ENCODE measurements around the gene JAKMIP1. TPM values are rescaled to one million over a fixed set of nuclear protein-coding genes. Genes with fewer than 3 reads are reported as not detected.
A peak's percentile ranks its signal among the peaks of the same experiment; 100 is the strongest.
"Not testable (repeated sequence)": the region's sequence is repeated elsewhere in the genome, so short reads cannot be mapped to it uniquely, and the experiment has no call there.

Gene JAKMIP1
- total RNA-seq, 1 donor from 2014 or later, result not detected

- ATAC-seq (no peak), DNase-seq (ENCODE audit: missing footprints) (no peak)
- intact Hi-C loops (cut with DNase I), result no loop called here
These were observed 183.3 kb downstream of the JAKMIP1 start for GRCh38 chr4:6017030-6017429.

GRCh38 chr4:6013564-6013963 lies 186.8 kb downstream of the JAKMIP1 start:
- intact Hi-C loops (cut with DNase I), result no loop called here
- ATAC-seq (no peak), DNase-seq (ENCODE audit: missing footprints) (no peak)

GRCh38 chr4:6012200-6012599 lies 188.1 kb downstream of the JAKMIP1 start:
- intact Hi-C loops (cut with DNase I), result no loop called here
- ATAC-seq (no peak), DNase-seq (ENCODE audit: missing footprints) (no peak)

GRCh38 chr4:6011686-6012085 lies 188.7 kb downstream of the JAKMIP1 start:
- ATAC-seq (no peak), DNase-seq (ENCODE audit: missing footprints) (no peak)
- intact Hi-C loops (cut with DNase I), result no loop called here

- DNase-seq (ENCODE audit: missing footprints) (no peak), ATAC-seq (no peak)
- intact Hi-C loops (cut with DNase I), result no loop called here
These were observed 189.1 kb downstream of the JAKMIP1 start for GRCh38 chr4:6011271-6011671.

GRCh38 chr4:6010789-6011188 lies 189.6 kb downstream of the JAKMIP1 start:
- no peak for ATAC-seq
- no peak for DNase-seq (ENCODE audit: missing footprints)
- intact Hi-C loops (cut with DNase I), result no loop called here

- intact Hi-C loops (cut with DNase I), result no loop called here
- ATAC-seq (no peak), DNase-seq (ENCODE audit: missing footprints) (no peak)
These were observed 190.9 kb downstream of the JAKMIP1 start for GRCh38 chr4:6009452-6009851.

GRCh38 chr4:6008766-6009385 lies 191.5 kb downstream of the JAKMIP1 start:
- ATAC-seq (no peak), DNase-seq (ENCODE audit: missing footprints) (no peak)
- intact Hi-C loops (cut with DNase I), result no loop called here

- no peak for ATAC-seq
- intact Hi-C loops (cut with DNase I), result no loop called here
- no peak for DNase-seq (ENCODE audit: missing footprints)
These were observed 192.2 kb downstream of the JAKMIP1 start for GRCh38 chr4:6008092-6008551.

- no peak for DNase-seq (ENCODE audit: missing footprints)
- intact Hi-C loops (cut with DNase I), result no loop called here
- no peak for ATAC-seq
These were observed 195.2 kb downstream of the JAKMIP1 start for GRCh38 chr4:6005175-6005574.

- not testable (repeated sequence) for DNase-seq (ENCODE audit: missing footprints); ATAC-seq
- intact Hi-C loops (cut with DNase I), result loop anchor here (5.0 kb wide), 1 partner anchor 324 kb away; no protein-coding TSS in a partner anchor
These were observed 196.9 kb downstream of the JAKMIP1 start for GRCh38 chr4:6003485-6003884.

- no peak for ATAC-seq
- intact Hi-C loops (cut with DNase I), result loop anchor here (5.0 kb wide), 1 partner anchor 324 kb away; no protein-coding TSS in a partner anchor
- no peak for DNase-seq (ENCODE audit: missing footprints)
These were observed 197.4 kb downstream of the JAKMIP1 start for GRCh38 chr4:6002926-6003325.

GRCh38 chr4:6002492-6002833 lies 197.9 kb downstream of the JAKMIP1 start:
- no peak for ATAC-seq
- DNase-seq (ENCODE audit: missing footprints), result no peak
- intact Hi-C loops (cut with DNase I), result loop anchor here (5.0 kb wide), 1 partner anchor 325 kb away; no protein-coding TSS in a partner anchor

- no peak for DNase-seq (ENCODE audit: missing footprints)
- intact Hi-C loops (cut with DNase I), result loop anchor here (5.0 kb wide), 1 partner anchor 325 kb away; no protein-coding TSS in a partner anchor
These were observed 198.5 kb downstream of the JAKMIP1 start for GRCh38 chr4:6001680-6002491.

GRCh38 chr4:5999830-6000365 lies 200.5 kb downstream of the JAKMIP1 start:
- ATAC-seq, result no peak
- DNase-seq (ENCODE audit: missing footprints), result no peak
- intact Hi-C loops (cut with DNase I), result loop anchor here (5.0 kb wide), 1 partner anchor 327 kb away; no protein-coding TSS in a partner anchor

More at GRCh38 chr4:6001680-6002491, 198.5 kb downstream of the JAKMIP1 start:
- ATAC-seq, result no peak

GRCh38 chr4:5999356-5999755 lies 201.0 kb downstream of the JAKMIP1 start:
- ATAC-seq (no peak), DNase-seq (ENCODE audit: missing footprints) (no peak)
- intact Hi-C loops (cut with DNase I), result no loop called here

- DNase-seq (ENCODE audit: missing footprints) (no peak), ATAC-seq (peak; percentile 63)
- intact Hi-C loops (cut with DNase I), result no loop called here
These were observed 201.9 kb downstream of the JAKMIP1 start for GRCh38 chr4:5998333-5998936.

GRCh38 chr4:5996641-5997040 lies 203.7 kb downstream of the JAKMIP1 start:
- ATAC-seq (no peak), DNase-seq (ENCODE audit: missing footprints) (no peak)
- intact Hi-C loops (cut with DNase I), result no loop called here

GRCh38 chr4:5995901-5996623 lies 204.3 kb downstream of the JAKMIP1 start:
- DNase-seq (ENCODE audit: missing footprints), result no peak
- intact Hi-C loops (cut with DNase I), result no loop called here
- ATAC-seq, result no peak
